Calu3 (cell line): ENCODE data around the gene RUNX2. TPM values are rescaled to one million over a fixed set of nuclear protein-coding genes. Genes with fewer than 3 reads are reported as not detected.

Experiments
- BruUV-seq: library from RNA; stranded (reverse); fragments of 400-500 nt; replicated peaks from 2 replicates; lab custom pipeline; 2021; lab: Mats Ljungman, UMichigan
- CTCF ChIA-PET: fragments of 300-600 bp; sonication (Branson Sonifier 250); formaldehyde crosslinking; loops from one replicate; lab custom pipeline; 2022; ENCODE audit warnings: antibody characterized with exemption; lab: Charles Lee
- DNase-seq: peaks from one replicate; pipeline ENCODE4 v3.0.0; 2022
- H3K27ac Mint-ChIP-seq: one replicate; pipeline ENCODE4 v1.8.0; 2022; ENCODE audit warnings: mixed read lengths; ENCODE audit not compliant: unreplicated experiment
- H3K27me3 Mint-ChIP-seq: one replicate; pipeline ENCODE4 v1.8.0; 2022; ENCODE audit warnings: mixed read lengths; ENCODE audit not compliant: unreplicated experiment
- H3K36me3 Mint-ChIP-seq: one replicate; pipeline ENCODE4 v1.8.0; 2022; ENCODE audit warnings: mild to moderate bottlenecking, moderate library complexity, mixed read lengths; ENCODE audit not compliant: insufficient read depth, unreplicated experiment
- H3K4me1 Mint-ChIP-seq: one replicate; pipeline ENCODE4 v1.8.0; 2022; ENCODE audit warnings: mild to moderate bottlenecking, low read depth, mixed read lengths; ENCODE audit not compliant: unreplicated experiment
- H3K4me3 Mint-ChIP-seq: one replicate; pipeline ENCODE4 v1.8.0; 2022; ENCODE audit warnings: mild to moderate bottlenecking, low read depth, moderate library complexity, mixed read lengths; ENCODE audit not compliant: unreplicated experiment
- H3K9me3 Mint-ChIP-seq: one replicate; pipeline ENCODE4 v1.8.0; 2022; ENCODE audit warnings: low read depth, mixed read lengths; ENCODE audit not compliant: unreplicated experiment
- CTCF ChIP-seq: fragments of 200-600 bp; IDR thresholded peaks from one replicate; pipeline ENCODE4 v1.8.0; 2022; ENCODE audit warnings: antibody characterized with exemption; ENCODE audit not compliant: unreplicated experiment
- intact Hi-C: fragments of 100-400 bp; cut with micrococcal nuclease; formaldehyde crosslinking; loops from one replicate; pipeline ENCODE4 v1.10.0; 2022; ENCODE audit not compliant: unreplicated experiment
- total RNA-seq: library from RNA; stranded (reverse); gene quantifications from 2 replicates; pipeline ENCODE4 v1.2.3, GENCODE V29; 2022

Gene RUNX2
- total RNA-seq, 1 experiment from 2014 or later: 0.54 TPM

- no peak for DNase-seq
- Mint-ChIP-seq H3K36me3 (no peaks in the 10 kb centered on the region), H3K9me3 (no peaks in the 10 kb centered on the region), H3K4me1 (peaks cover 23% of the 10 kb centered on the region), H3K27ac (no peak overlapping the region), H3K4me3 (no peak overlapping the region), H3K27me3 (peaks cover 4% of the 10 kb centered on the region)
- TF ChIP-seq CTCF: no peak
- CTCF ChIA-PET: interaction anchor here (0.6 kb wide), 1 partner anchor 34 kb away, joined by 5 read pairs; no protein-coding TSS in a partner anchor
- BruUV-seq: no TSS peak
- intact Hi-C loops: loop anchor here (5.0 kb wide), 2 partner anchors 100 to 1055 kb away; no protein-coding TSS in a partner anchor
These were observed 384.7 kb downstream of the RUNX2 start for GRCh38 chr6:45712786-45713185.

Other genes starting within 250 kb of the RUNX2 start
- gene SUPT3H, start 49.6 kb downstream of the RUNX2 start, total RNA-seq: 7.0 and 10.3 TPM in 2 replicates